GM23338 (cell line): ENCODE measurements around the gene CABS1. TPM values are rescaled to one million over a fixed set of nuclear protein-coding genes. Genes with fewer than 3 reads are reported as not detected.

Experiments
- ATAC-seq: fragments of 200-7000 bp; cut with Tn5 transposase; 3 replicates; pipeline ENCODE4 v1.9.1; 2020
- DNase-seq: peaks from one replicate; pipeline ENCODE4 v3.0.0-alpha.2; 2015; ENCODE audit warnings: low spot score
- H2AFZ ChIP-seq: fragments of 200-600 bp; sonication (generic); 2 replicates; pipeline ENCODE4 v1.8.0; 2016; ENCODE audit warnings: antibody characterized with exemption, mild to moderate bottlenecking, moderate library complexity
- H3F3A ChIP-seq: fragments of 200-600 bp; sonication (generic); replicated peaks from 2 replicates; pipeline ENCODE4 v1.8.0; 2017; ENCODE audit warnings: antibody characterized with exemption, mixed run types, low read depth
- H3K27ac ChIP-seq: fragments of 200-600 bp; sonication (generic); 2 replicates; pipeline ENCODE4 v1.6.1; 2016; ENCODE audit warnings: low read depth
- H3K27me3 ChIP-seq: fragments of 200-600 bp; sonication (generic); 2 replicates; pipeline ENCODE4 v1.8.0; 2016; ENCODE audit warnings: mild to moderate bottlenecking, mixed run types, moderate library complexity; ENCODE audit not compliant: insufficient read depth
- H3K36me3 ChIP-seq: fragments of 200-600 bp; sonication (generic); 2 replicates; pipeline ENCODE4 v1.8.0; 2016; ENCODE audit warnings: mild to moderate bottlenecking; ENCODE audit not compliant: insufficient read depth
- H3K4me1 ChIP-seq: fragments of 200-600 bp; sonication (generic); 2 replicates; pipeline ENCODE4 v1.8.0; 2016; ENCODE audit warnings: mild to moderate bottlenecking, moderate library complexity; ENCODE audit not compliant: insufficient read depth
- H3K4me2 ChIP-seq: fragments of 200-600 bp; sonication (generic); 2 replicates; pipeline ENCODE4 v1.7.1; 2017; ENCODE audit warnings: mixed run types
- H3K4me3 ChIP-seq: fragments of 200-600 bp; sonication (generic); 2 replicates; pipeline ENCODE4 v1.6.1; 2016; ENCODE audit warnings: mixed run types
- H3K79me2 ChIP-seq: fragments of 200-600 bp; sonication (generic); replicated peaks from 2 replicates; pipeline ENCODE4 v1.8.0; 2017; ENCODE audit warnings: mild to moderate bottlenecking; ENCODE audit not compliant: insufficient read depth
- H3K9me2 ChIP-seq: fragments of 200-600 bp; sonication (generic); 2 replicates; pipeline ENCODE4 v1.8.0; 2017; ENCODE audit not compliant: insufficient read depth
- H4K20me1 ChIP-seq: fragments of 200-600 bp; sonication (generic); replicated peaks from 2 replicates; pipeline ENCODE4 v1.8.0; 2017; ENCODE audit warnings: mild to moderate bottlenecking; ENCODE audit not compliant: insufficient read depth
- H3K27ac Mint-ChIP-seq: 2 replicates; pipeline ENCODE4 v1.8.0; 2020; ENCODE audit warnings: inconsistent platforms, mild to moderate bottlenecking, moderate library complexity, mixed read lengths
- H3K27me3 Mint-ChIP-seq: 3 replicates; pipeline ENCODE4 v1.8.0; 2022; ENCODE audit warnings: low read depth, mild to moderate bottlenecking, moderate library complexity, mixed read lengths, inconsistent platforms; ENCODE audit not compliant: insufficient read depth, poor library complexity
- H3K36me3 Mint-ChIP-seq: 3 replicates; pipeline ENCODE4 v1.8.0; 2021; ENCODE audit warnings: low read depth, mild to moderate bottlenecking, inconsistent platforms, moderate library complexity, mixed read lengths
- H3K4me1 Mint-ChIP-seq: 3 replicates; pipeline ENCODE4 v1.8.0; 2020; ENCODE audit warnings: mild to moderate bottlenecking, inconsistent platforms, mixed read lengths
- H3K4me3 Mint-ChIP-seq: 3 replicates; pipeline ENCODE4 v1.8.0; 2021; ENCODE audit warnings: moderate library complexity, mild to moderate bottlenecking, inconsistent platforms, mixed read lengths
- H3K9me3 Mint-ChIP-seq: 3 replicates; pipeline ENCODE4 v1.8.0; 2020; ENCODE audit warnings: moderate library complexity, mild to moderate bottlenecking, inconsistent platforms, mixed read lengths
- CREB1 ChIP-seq: fragments of 250-450 bp; sonication (Bioruptor Pico); IDR thresholded peaks from 2 replicates; pipeline ENCODE4 v1.5.0; 2020; ENCODE audit warnings: low read depth, mild to moderate bottlenecking, moderate library complexity
- ETS1 ChIP-seq: IDR thresholded peaks from 2 replicates; pipeline ENCODE4 v1.6.1; 2016; ENCODE audit warnings: antibody characterized with exemption
- EZH2 ChIP-seq: fragments of 200-600 bp; sonication (generic); IDR thresholded peaks from one replicate; pipeline ENCODE4 v1.8.0; 2017; ENCODE audit warnings: antibody characterized with exemption, mild to moderate bottlenecking, low read depth; ENCODE audit not compliant: unreplicated experiment
- EZH2phosphoT487 ChIP-seq: fragments of 200-600 bp; sonication (generic); IDR thresholded peaks from one replicate; pipeline ENCODE4 v1.8.1; 2018; ENCODE audit warnings: antibody characterized with exemption; ENCODE audit not compliant: unreplicated experiment
- JUNB ChIP-seq: IDR thresholded peaks from one replicate; pipeline ENCODE4 v1.6.1; 2016; ENCODE audit warnings: antibody characterized with exemption; ENCODE audit not compliant: unreplicated experiment
- NANOG ChIP-seq: IDR thresholded peaks from 2 replicates; pipeline ENCODE4 v1.6.1; 2016; ENCODE audit warnings: antibody characterized with exemption, borderline replicate concordance
- STAT1 ChIP-seq: IDR thresholded peaks from one replicate; pipeline ENCODE4 v1.6.1; 2016; ENCODE audit warnings: antibody characterized with exemption; ENCODE audit not compliant: unreplicated experiment
- ZNF331 ChIP-seq: fragments of 250-450 bp; sonication (Bioruptor Pico); IDR thresholded peaks from 2 replicates; pipeline ENCODE4 v1.5.0; 2020; ENCODE audit warnings: low read depth, mild to moderate bottlenecking, moderate library complexity
- polyA plus RNA-seq: library from polyadenylated mRNA; unstranded; fragments of >200 nt; fragmentation: Nextera tagmentation; extraction: Ambion mirVana; gene quantifications from 2 replicates; pipeline ENCODE4 v1.2.1, GENCODE V29; 2016
- total RNA-seq: library from RNA; depleted of rRNA; stranded (reverse); fragments of >200 nt; shearing (Covaris generic); gene quantifications from 2 replicates; pipeline ENCODE4 v1.2.3, GENCODE V29; 2014
- TF ChIP-seq, protein P1 (sequence below): fragments of 250-450 bp; sonication (Bioruptor Pico); IDR thresholded peaks from 2 replicates; pipeline ENCODE4 v1.5.0; 2020; ENCODE audit warnings: mild to moderate bottlenecking, moderate library complexity

Gene CABS1
- total and polyA plus RNA-seq, 2 experiments from 2014 or later, result not detected

DNA sequence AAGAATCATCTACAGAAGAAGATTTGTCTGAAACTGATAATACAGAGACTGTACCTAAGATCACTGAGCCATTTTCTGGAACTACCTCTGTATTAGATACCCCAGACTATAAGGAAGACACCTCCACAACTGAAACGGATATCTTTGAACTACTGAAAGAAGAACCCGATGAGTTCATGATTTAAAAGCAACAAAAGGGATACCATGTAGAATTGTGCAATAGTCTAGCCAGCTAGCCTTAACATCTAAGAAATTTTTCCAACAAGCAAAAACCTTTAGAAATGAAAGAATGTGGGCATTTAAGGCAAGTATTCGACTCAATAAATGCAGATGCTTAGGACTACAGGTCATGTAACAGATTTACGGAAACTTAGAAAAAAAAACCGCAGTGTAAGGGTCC lies 1.3 kb downstream of the CABS1 start (continued):
- TF ChIP-seq, protein P1, sequence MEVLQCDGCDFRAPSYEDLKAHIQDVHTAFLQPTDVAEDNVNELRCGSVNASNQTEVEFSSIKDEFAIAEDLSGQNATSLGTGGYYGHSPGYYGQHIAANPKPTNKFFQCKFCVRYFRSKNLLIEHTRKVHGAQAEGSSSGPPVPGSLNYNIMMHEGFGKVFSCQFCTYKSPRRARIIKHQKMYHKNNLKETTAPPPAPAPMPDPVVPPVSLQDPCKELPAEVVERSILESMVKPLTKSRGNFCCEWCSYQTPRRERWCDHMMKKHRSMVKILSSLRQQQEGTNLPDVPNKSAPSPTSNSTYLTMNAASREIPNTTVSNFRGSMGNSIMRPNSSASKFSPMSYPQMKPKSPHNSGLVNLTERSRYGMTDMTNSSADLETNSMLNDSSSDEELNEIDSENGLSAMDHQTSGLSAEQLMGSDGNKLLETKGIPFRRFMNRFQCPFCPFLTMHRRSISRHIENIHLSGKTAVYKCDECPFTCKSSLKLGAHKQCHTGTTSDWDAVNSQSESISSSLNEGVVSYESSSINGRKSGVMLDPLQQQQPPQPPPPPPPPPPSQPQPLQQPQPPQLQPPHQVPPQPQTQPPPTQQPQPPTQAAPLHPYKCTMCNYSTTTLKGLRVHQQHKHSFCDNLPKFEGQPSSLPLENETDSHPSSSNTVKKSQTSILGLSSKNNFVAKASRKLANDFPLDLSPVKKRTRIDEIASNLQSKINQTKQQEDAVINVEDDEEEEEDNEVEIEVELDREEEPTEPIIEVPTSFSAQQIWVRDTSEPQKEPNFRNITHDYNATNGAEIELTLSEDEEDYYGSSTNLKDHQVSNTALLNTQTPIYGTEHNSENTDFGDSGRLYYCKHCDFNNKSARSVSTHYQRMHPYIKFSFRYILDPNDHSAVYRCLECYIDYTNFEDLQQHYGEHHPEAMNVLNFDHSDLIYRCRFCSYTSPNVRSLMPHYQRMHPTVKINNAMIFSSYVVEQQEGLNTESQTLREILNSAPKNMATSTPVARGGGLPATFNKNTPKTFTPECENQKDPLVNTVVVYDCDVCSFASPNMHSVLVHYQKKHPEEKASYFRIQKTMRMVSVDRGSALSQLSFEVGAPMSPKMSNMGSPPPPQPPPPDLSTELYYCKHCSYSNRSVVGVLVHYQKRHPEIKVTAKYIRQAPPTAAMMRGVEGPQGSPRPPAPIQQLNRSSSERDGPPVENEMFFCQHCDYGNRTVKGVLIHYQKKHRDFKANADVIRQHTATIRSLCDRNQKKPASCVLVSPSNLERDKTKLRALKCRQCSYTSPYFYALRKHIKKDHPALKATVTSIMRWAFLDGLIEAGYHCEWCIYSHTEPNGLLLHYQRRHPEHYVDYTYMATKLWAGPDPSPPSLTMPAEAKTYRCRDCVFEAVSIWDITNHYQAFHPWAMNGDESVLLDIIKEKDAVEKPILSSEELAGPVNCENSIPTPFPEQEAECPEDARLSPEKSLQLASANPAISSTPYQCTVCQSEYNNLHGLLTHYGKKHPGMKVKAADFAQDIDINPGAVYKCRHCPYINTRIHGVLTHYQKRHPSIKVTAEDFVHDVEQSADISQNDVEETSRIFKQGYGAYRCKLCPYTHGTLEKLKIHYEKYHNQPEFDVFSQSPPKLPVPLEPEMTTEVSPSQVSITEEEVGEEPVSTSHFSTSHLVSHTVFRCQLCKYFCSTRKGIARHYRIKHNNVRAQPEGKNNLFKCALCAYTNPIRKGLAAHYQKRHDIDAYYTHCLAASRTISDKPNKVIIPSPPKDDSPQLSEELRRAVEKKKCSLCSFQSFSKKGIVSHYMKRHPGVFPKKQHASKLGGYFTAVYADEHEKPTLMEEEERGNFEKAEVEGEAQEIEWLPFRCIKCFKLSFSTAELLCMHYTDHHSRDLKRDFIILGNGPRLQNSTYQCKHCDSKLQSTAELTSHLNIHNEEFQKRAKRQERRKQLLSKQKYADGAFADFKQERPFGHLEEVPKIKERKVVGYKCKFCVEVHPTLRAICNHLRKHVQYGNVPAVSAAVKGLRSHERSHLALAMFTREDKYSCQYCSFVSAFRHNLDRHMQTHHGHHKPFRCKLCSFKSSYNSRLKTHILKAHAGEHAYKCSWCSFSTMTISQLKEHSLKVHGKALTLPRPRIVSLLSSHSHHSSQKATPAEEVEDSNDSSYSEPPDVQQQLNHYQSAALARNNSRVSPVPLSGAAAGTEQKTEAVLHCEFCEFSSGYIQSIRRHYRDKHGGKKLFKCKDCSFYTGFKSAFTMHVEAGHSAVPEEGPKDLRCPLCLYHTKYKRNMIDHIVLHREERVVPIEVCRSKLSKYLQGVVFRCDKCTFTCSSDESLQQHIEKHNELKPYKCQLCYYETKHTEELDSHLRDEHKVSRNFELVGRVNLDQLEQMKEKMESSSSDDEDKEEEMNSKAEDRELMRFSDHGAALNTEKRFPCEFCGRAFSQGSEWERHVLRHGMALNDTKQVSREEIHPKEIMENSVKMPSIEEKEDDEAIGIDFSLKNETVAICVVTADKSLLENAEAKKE, result no peak

DNA sequence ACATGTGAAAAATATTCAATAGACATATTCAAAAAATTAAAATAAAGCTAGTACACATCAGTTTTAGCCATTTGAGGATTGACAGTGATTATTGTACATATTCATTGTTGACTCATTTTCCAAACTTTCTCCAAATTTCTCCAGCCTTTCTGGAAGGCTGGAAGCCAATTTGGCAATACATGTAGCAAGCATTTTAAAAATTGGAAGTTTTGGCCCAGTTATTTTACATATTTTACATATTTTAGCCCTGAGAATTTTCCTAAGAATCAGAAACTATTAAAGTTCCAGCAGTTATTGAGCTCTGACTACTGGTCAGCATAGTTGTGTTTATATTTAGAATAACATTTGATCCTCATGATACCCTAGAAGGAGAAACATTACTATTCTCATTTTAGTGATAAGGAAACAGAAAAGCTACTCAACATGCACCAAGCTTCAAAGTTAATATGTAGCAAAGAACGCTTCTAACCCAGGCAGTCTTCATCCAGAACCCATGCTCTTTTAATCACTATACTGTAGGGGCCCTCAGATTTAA lies 3.2 kb downstream of the CABS1 start:
- ATAC-seq, result no peak
- TF ChIP-seq EZH2phosphoT487, result no peak
- no peak for TF ChIP-seq EZH2
- no peak for TF ChIP-seq NANOG
- TF ChIP-seq JUNB, result no peak
- TF ChIP-seq ZNF331 (CRISPR knock-in tag), result no peak
- no peak for TF ChIP-seq CREB1 (CRISPR knock-in tag)
- no peak for TF ChIP-seq STAT1
- no peak for TF ChIP-seq ETS1
- TF ChIP-seq, protein P1, result no peak

More for the DNA sequence above, 3.2 kb downstream of the CABS1 start:
- peaks cover 5% of the 10 kb centered on the region; the same call in 2 of the 3 replicates for H3K4me1 Mint-ChIP-seq
- no peaks in the 10 kb centered on the region for H3K36me3 Mint-ChIP-seq
- Histone ChIP-seq H3K27me3 (no peaks in the 10 kb centered on the region), H3K4me3 (no peak overlapping the region), H3K36me3 (no peaks in the 10 kb centered on the region), H3K27ac (no peak overlapping the region), H3K9me2 (no peaks in the 10 kb centered on the region), H4K20me1 (no peaks in the 10 kb centered on the region), H3K4me1 (peaks cover 2% of the 10 kb centered on the region; the same call in 1 of the 2 replicates), H3K4me2 (no peak overlapping the region), H3F3A (no peaks in the 10 kb centered on the region), H2AFZ (no peak overlapping the region), H3K79me2 (no peaks in the 10 kb centered on the region)
- H3K27ac Mint-ChIP-seq, result no peak overlapping the region
- H3K4me3 Mint-ChIP-seq, result no peak overlapping the region
- DNase-seq, result no peak
- peaks cover 2% of the 10 kb centered on the region for H3K27me3 Mint-ChIP-seq
- no peaks in the 10 kb centered on the region for H3K9me3 Mint-ChIP-seq
